IMR-90 (cell line): ENCODE results near the gene NDUFAF7. TPM values are rescaled to one million over a fixed set of nuclear protein-coding genes. Genes with fewer than 3 reads are reported as not detected.
A peak's percentile ranks its signal among the peaks of the same experiment; 100 is the strongest.

Experiments
- ATAC-seq: fragments of 200-7000 bp; cut with Tn5 transposase; 2 replicates; pipeline ENCODE4 v1.9.1; 2020; ENCODE audit warnings: low read depth, mild to moderate bottlenecking, moderate library complexity
- BruUV-seq: library from RNA; stranded (reverse); fragments of 400-500 nt; replicated peaks from 2 replicates; lab custom pipeline; 2021; lab: Mats Ljungman, UMichigan
- CTCF ChIA-PET: fragments of 300-600 bp; formaldehyde crosslinking; extraction: SDS; loops from one replicate; lab custom pipeline; 2021; ENCODE audit warnings: antibody characterized with exemption; lab: Yijun Ruan, JAX
- POLR2A ChIA-PET: fragments of 300-600 bp; sonication (Branson Sonifier 250); formaldehyde crosslinking; loops from one replicate; lab custom pipeline; 2022; ENCODE audit warnings: antibody characterized with exemption; ENCODE audit not compliant: unreplicated experiment; lab: Charles Lee
- DNase-seq: peaks from one replicate; pipeline ENCODE4 v3.0.0; 2013
- H2AFZ ChIP-seq: replicated peaks from 2 replicates; pipeline ENCODE3; 2013; ENCODE audit warnings: low read length, mild to moderate bottlenecking; ENCODE audit not compliant: poor library complexity
- H2AK5ac ChIP-seq: 2 replicates; pipeline ENCODE4 v1.6.1; 2013; ENCODE audit warnings: low read depth, low read length, inconsistent platforms
- H2AK9ac ChIP-seq: replicated peaks from 2 replicates; pipeline ENCODE3; 2013; ENCODE audit warnings: mild to moderate bottlenecking, low read depth, low read length, moderate library complexity; ENCODE audit not compliant: poor library complexity
- H2BK120ac ChIP-seq: 2 replicates; pipeline ENCODE4 v1.6.1; 2013; ENCODE audit warnings: low read depth, low read length, inconsistent platforms
- H2BK15ac ChIP-seq: 3 replicates; pipeline ENCODE4 v1.6.1; 2013; ENCODE audit warnings: low read depth, low read length, inconsistent platforms
- H2BK20ac ChIP-seq: 2 replicates; pipeline ENCODE4 v1.6.1; 2013; ENCODE audit warnings: low read depth, mild to moderate bottlenecking, inconsistent platforms, low read length, moderate library complexity
- H2BK5ac ChIP-seq: 2 replicates; pipeline ENCODE4 v1.6.1; 2013; ENCODE audit warnings: mild to moderate bottlenecking, low read depth, low read length, inconsistent platforms; ENCODE audit not compliant: poor library complexity, severe bottlenecking
- H3K14ac ChIP-seq: replicated peaks from 2 replicates; pipeline ENCODE4 v1.6.1; 2013; ENCODE audit warnings: low read depth, low read length, inconsistent platforms
- H3K18ac ChIP-seq: 2 replicates; pipeline ENCODE4 v1.6.1; 2013; ENCODE audit warnings: low read depth, low read length, control low read depth
- H3K23ac ChIP-seq: 2 replicates; pipeline ENCODE4 v1.6.1; 2013; ENCODE audit warnings: low read depth, low read length, inconsistent platforms
- H3K27ac ChIP-seq: 2 replicates; pipeline ENCODE4 v1.5.1; 2013; ENCODE audit warnings: mild to moderate bottlenecking, control low read depth, low read length; ENCODE audit not compliant: insufficient read depth
- H3K27me3 ChIP-seq: 2 replicates; pipeline ENCODE4 v1.6.1; 2013; ENCODE audit warnings: low read length; ENCODE audit not compliant: control insufficient read depth, insufficient read depth
- H3K36me3 ChIP-seq: 2 replicates; pipeline ENCODE4 v1.6.1; 2013; ENCODE audit warnings: low read length, mixed read lengths; ENCODE audit not compliant: control insufficient read depth, insufficient read depth
- H3K4ac ChIP-seq: 2 replicates; pipeline ENCODE4 v1.6.1; 2013; ENCODE audit warnings: low read depth, low read length, inconsistent platforms
- H3K4me1 ChIP-seq: 2 replicates; pipeline ENCODE4 v1.6.1; 2013; ENCODE audit warnings: low read length, mixed read lengths; ENCODE audit not compliant: control insufficient read depth, insufficient read depth
- H3K4me2 ChIP-seq: 2 replicates; pipeline ENCODE4 v1.6.1; 2013; ENCODE audit warnings: low read depth, mild to moderate bottlenecking, control low read depth, low read length, moderate library complexity
- H3K4me3 ChIP-seq: 2 replicates; pipeline ENCODE4 v1.5.1; 2013; ENCODE audit warnings: low read depth, mild to moderate bottlenecking, control low read depth, low read length, moderate library complexity; ENCODE audit not compliant: insufficient read depth
- H3K56ac ChIP-seq: 2 replicates; pipeline ENCODE4 v1.6.1; 2013; ENCODE audit warnings: low read length, inconsistent platforms; ENCODE audit not compliant: insufficient read depth; ENCODE audit errors: extremely low read depth
- H3K79me1 ChIP-seq, 2 experiments: 2 replicates each; pipeline ENCODE4 v1.6.1; 2013; ENCODE audit warnings: low read length in 2 of 2, inconsistent platforms in 1 of 2, low read depth in 1 of 2
- H3K9ac ChIP-seq: 2 replicates; pipeline ENCODE4 v1.6.1; 2013; ENCODE audit warnings: low read depth, low read length, control low read depth
- H3K9me1 ChIP-seq: 2 replicates; pipeline ENCODE4 v1.6.1; 2013; ENCODE audit warnings: low read length, inconsistent platforms; ENCODE audit not compliant: insufficient read depth
- H3K9me3 ChIP-seq: 2 replicates; pipeline ENCODE4 v1.6.1; 2013; ENCODE audit warnings: low read length; ENCODE audit not compliant: control insufficient read depth, insufficient read depth
- H4K20me1 ChIP-seq: 2 replicates; pipeline ENCODE4 v1.6.1; 2013; ENCODE audit warnings: low read length, inconsistent platforms; ENCODE audit not compliant: insufficient read depth
- H4K5ac ChIP-seq: 2 replicates; pipeline ENCODE4 v1.6.1; 2013; ENCODE audit warnings: mild to moderate bottlenecking, low read depth, low read length, control low read depth
- H4K8ac ChIP-seq, 2 experiments: 2 replicates each; pipeline ENCODE4 v1.6.1; 2013; ENCODE audit warnings: low read depth in 2 of 2, low read length in 2 of 2, control low read depth in 1 of 2, inconsistent platforms in 1 of 2
- H4K91ac ChIP-seq: 2 replicates; pipeline ENCODE4 v1.6.1; 2013; ENCODE audit warnings: low read depth, low read length, inconsistent platforms; ENCODE audit not compliant: insufficient read depth
- BHLHE40 ChIP-seq: fragments of 150-350 bp; IDR thresholded peaks from 2 replicates; pipeline ENCODE4 v1.6.1; 2016; ENCODE audit warnings: mild to moderate bottlenecking, low read depth, low read length
- CHD1 ChIP-seq: IDR thresholded peaks from 2 replicates; pipeline ENCODE4 v1.6.1; 2012; ENCODE audit warnings: low read depth, low read length, improper control_type of control experiment
- CTCF ChIP-seq: conservative IDR thresholded peaks from 2 replicates; pipeline ENCODE4 v1.5.1; 2012; ENCODE audit warnings: mild to moderate bottlenecking, low read depth, low read length, improper control_type of control experiment
- FOS ChIP-seq: fragments of 150-350 bp; IDR thresholded peaks from 2 replicates; pipeline ENCODE4 v1.6.1; 2016; ENCODE audit warnings: low read depth, low read length
- MAFK ChIP-seq: IDR thresholded peaks from 2 replicates; pipeline ENCODE4 v1.6.1; 2012; ENCODE audit warnings: low read depth, low read length, improper control_type of control experiment
- MAZ ChIP-seq: IDR thresholded peaks from 2 replicates; pipeline ENCODE4 v1.6.1; 2012; ENCODE audit warnings: low read depth, mild to moderate bottlenecking, low read length, improper control_type of control experiment, moderate library complexity, borderline replicate concordance
- MXI1 ChIP-seq: IDR thresholded peaks from 2 replicates; pipeline ENCODE4 v1.6.1; 2012; ENCODE audit warnings: low read depth, mild to moderate bottlenecking, low read length, moderate library complexity, borderline replicate concordance
- NFE2L2 ChIP-seq: fragments of 150-350 bp; IDR thresholded peaks from 2 replicates; pipeline ENCODE4 v1.6.1; 2016; ENCODE audit warnings: low read depth, mild to moderate bottlenecking, low read length
- POLR2A ChIP-seq: IDR thresholded peaks from 2 replicates; pipeline ENCODE4 v1.6.1; 2012; ENCODE audit warnings: mild to moderate bottlenecking, low read depth, low read length
- RAD21 ChIP-seq: IDR thresholded peaks from 2 replicates; pipeline ENCODE4 v1.6.1; 2012; ENCODE audit warnings: low read length, improper control_type of control experiment
- RCOR1 ChIP-seq: IDR thresholded peaks from 2 replicates; pipeline ENCODE4 v1.6.1; 2012; ENCODE audit warnings: mild to moderate bottlenecking, low read length, improper control_type of control experiment; ENCODE audit not compliant: insufficient replicate concordance
- RFX5 ChIP-seq: IDR thresholded peaks from 2 replicates; pipeline ENCODE4 v1.8.0; 2012; ENCODE audit warnings: low read depth, mild to moderate bottlenecking, low read length, moderate library complexity
- SMC3 ChIP-seq: fragments of 150-350 bp; IDR thresholded peaks from 2 replicates; pipeline ENCODE4 v1.6.1; 2016; ENCODE audit warnings: low read depth, mild to moderate bottlenecking, antibody characterized with exemption, low read length, moderate library complexity
- USF2 ChIP-seq: fragments of 150-350 bp; IDR thresholded peaks from 2 replicates; pipeline ENCODE4 v1.6.1; 2017; ENCODE audit warnings: mild to moderate bottlenecking, antibody characterized with exemption, low read length, low read depth
- WGBS, 2 experiments: methylation state at CpG; one replicate each; pipeline versions ENCODE4 v1.1.5 to v1.1.7; 2013; ENCODE audit warnings: missing lambda C conversion rate in 2 of 2; ENCODE audit not compliant: insufficient read length in 1 of 2; ENCODE audit errors: extremely low coverage in 2 of 2; 5-methylcytosine and 5-hydroxymethylcytosine counted together
- dilution Hi-C: fragments of 300-500 bp; cut with HindIII; formaldehyde crosslinking; loops from one replicate; pipeline ENCODE4 v1.14.3; 2018; ENCODE audit warnings: low sequenced_read_pairs; ENCODE audit not compliant: unreplicated experiment
- in situ Hi-C: fragments of 300-500 bp; cut with MboI; formaldehyde crosslinking; loops from 3 replicates; pipeline ENCODE4 v1.14.3; 2019; ENCODE audit warnings: low sequenced_read_pairs, inconsistent platforms, mixed read lengths
- intact Hi-C: fragments of 100-400 bp; cut with micrococcal nuclease; formaldehyde crosslinking; loops from 2 replicates; pipeline ENCODE4 v1.10.0; 2022
- polyA plus RNA-seq, 3 experiments: library from polyadenylated mRNA; depleted of rRNA; stranded (reverse); fragments of >200 nt; gene quantifications; 2 replicates each; pipeline ENCODE4 v1.2.3, GENCODE V29; 2012; ENCODE audit warnings: low replicate concordance in 1 of 3
- total RNA-seq: library from RNA; depleted of rRNA; stranded (reverse); fragments of >200 nt; gene quantifications from 2 replicates; pipeline ENCODE4 v1.2.3, GENCODE V29; 2012
- TF ChIP-seq, protein P1 (sequence below): fragments of 150-350 bp; IDR thresholded peaks from 2 replicates; pipeline ENCODE4 v1.6.1; 2016; ENCODE audit warnings: low read depth, mild to moderate bottlenecking, low read length, moderate library complexity, borderline replicate concordance

NDUFAF7 gene
- total and polyA plus RNA-seq, 2 of the 4 experiments (the other 2 are of a cell fraction): 9.9 to 17.4 TPM

DNA sequence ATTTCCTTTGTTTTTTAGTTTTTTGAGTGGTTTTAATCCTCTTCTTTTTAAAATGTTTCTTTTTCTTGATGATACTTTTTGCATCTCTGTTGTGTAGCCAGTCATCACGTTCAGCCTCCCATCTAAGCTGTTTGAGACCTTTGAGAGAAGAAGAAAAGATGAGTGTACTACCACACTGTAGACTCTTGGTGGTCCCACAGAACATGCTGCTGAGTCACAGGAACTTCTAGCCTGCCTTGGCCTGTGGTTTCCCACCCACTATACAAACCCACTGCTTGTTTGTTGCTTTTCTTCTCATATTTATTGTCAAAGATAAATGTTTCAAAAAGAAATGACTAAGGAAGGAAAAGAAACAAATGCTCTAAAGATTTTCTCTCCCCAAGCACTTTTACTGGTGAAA is 29.7 kb upstream of the NDUFAF7 start:
- H3K14ac ChIP-seq: no peak overlapping the region
- no peak overlapping the region for H2AK9ac ChIP-seq
- H2BK120ac ChIP-seq: no peak overlapping the region
- peaks cover 4% of the 10 kb centered on the region; the same call in 1 of the 2 replicates for H3K4me1 ChIP-seq
- H3K4ac ChIP-seq: no peak overlapping the region
- CTCF ChIA-PET: no interaction called here
- POLR2A ChIA-PET: no interaction called here
- H2BK15ac ChIP-seq: no peak overlapping the region
- H3K18ac ChIP-seq: no peak overlapping the region; the same call in 1 of the 2 replicates
- intact Hi-C loops: no loop called here
- DNase-seq (peak; percentile 66), ATAC-seq (no peak; the same call in 1 of the 2 replicates)
- no peak overlapping the region for H4K91ac ChIP-seq
- H3K56ac ChIP-seq: no peak overlapping the region
- no peak overlapping the region for H3K9ac ChIP-seq
- no peak overlapping the region for H3K4me3 ChIP-seq
- H4K20me1 ChIP-seq: peaks cover 11% of the 10 kb centered on the region; the same call in 1 of the 2 replicates
- H2AK5ac ChIP-seq: no peak overlapping the region
- WGBS, 2 experiments: no CpG with 5 or more reads among the region's 1 CpG
- no peak overlapping the region for H4K5ac ChIP-seq
- peak overlapping the region; percentile 10; the same call in 1 of the 2 replicates for H3K27ac ChIP-seq
- H2AFZ ChIP-seq: no peak overlapping the region
- H3K9me3 ChIP-seq: peaks cover 3% of the 10 kb centered on the region
- peaks cover 27 to 55% of the 10 kb centered on the region in 2 experiments for H3K79me1 ChIP-seq
- H2BK5ac ChIP-seq: peak overlapping the region; percentile 9
- no peak overlapping the region for H3K23ac ChIP-seq
- in situ Hi-C loops: no loop called here
- H3K4me2 ChIP-seq: no peak overlapping the region
- TF ChIP-seq RAD21 (no peak), MAZ (no peak), CHD1 (no peak), POLR2A (no peak), NFE2L2 (no peak), RFX5 (no peak), USF2 (no peak), FOS (no peak), MXI1 (no peak), MAFK (no peak), BHLHE40 (no peak), SMC3 (no peak), CTCF (no peak), RCOR1 (no peak)
- TF ChIP-seq, protein P1, sequence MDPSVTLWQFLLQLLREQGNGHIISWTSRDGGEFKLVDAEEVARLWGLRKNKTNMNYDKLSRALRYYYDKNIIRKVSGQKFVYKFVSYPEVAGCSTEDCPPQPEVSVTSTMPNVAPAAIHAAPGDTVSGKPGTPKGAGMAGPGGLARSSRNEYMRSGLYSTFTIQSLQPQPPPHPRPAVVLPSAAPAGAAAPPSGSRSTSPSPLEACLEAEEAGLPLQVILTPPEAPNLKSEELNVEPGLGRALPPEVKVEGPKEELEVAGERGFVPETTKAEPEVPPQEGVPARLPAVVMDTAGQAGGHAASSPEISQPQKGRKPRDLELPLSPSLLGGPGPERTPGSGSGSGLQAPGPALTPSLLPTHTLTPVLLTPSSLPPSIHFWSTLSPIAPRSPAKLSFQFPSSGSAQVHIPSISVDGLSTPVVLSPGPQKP: no peak
- no peak overlapping the region for H2BK20ac ChIP-seq
- peaks cover 22% of the 10 kb centered on the region for H3K36me3 ChIP-seq
- BruUV-seq: no TSS peak
- no peaks in the 10 kb centered on the region for H3K27me3 ChIP-seq
- no peak overlapping the region for H4K8ac ChIP-seq
- peaks cover 3% of the 10 kb centered on the region; the same call in 1 of the 2 replicates for H3K9me1 ChIP-seq
- dilution Hi-C loops: no loop called here
